ENCODE measurements around the gene FCER2.

FCER2 gene

GRCh38 chr19:7654401-7654800, 47.5 kb downstream of the FCER2 start:
- no peak for DNase-seq

- DNase-seq = peak in 55 of 58 donors; percentile 10 to 85 (median 52)
These were observed 49.8 kb downstream of the FCER2 start for GRCh38 chr19:7652061-7652641.

- DNase-seq = no peak
These were observed 51.8 kb downstream of the FCER2 start for GRCh38 chr19:7650148-7650547.

GRCh38 chr19:7648265-7649014, 53.5 kb downstream of the FCER2 start:
- DNase-seq = no peak

GRCh38 chr19:7647156-7647555, 54.8 kb downstream of the FCER2 start:
- no peak for DNase-seq

- no peak for DNase-seq
These were observed 55.6 kb downstream of the FCER2 start for GRCh38 chr19:7646426-7646700.

- no peak for DNase-seq
These were observed 56.1 kb downstream of the FCER2 start for GRCh38 chr19:7645656-7646425.

GRCh38 chr19:7645163-7645562, 56.8 kb downstream of the FCER2 start:
- DNase-seq = no peak

- DNase-seq = no peak
These were observed 57.4 kb downstream of the FCER2 start for GRCh38 chr19:7644550-7644877.

GRCh38 chr19:7643629-7644549, 58.0 kb downstream of the FCER2 start:
- peak in 1 of 58 donors; percentile 11 for DNase-seq

- no peak for DNase-seq
These were observed 58.9 kb downstream of the FCER2 start for GRCh38 chr19:7643031-7643415.

- no peak for DNase-seq
These were observed 59.5 kb downstream of the FCER2 start for GRCh38 chr19:7642295-7643030.

- DNase-seq = no peak
These were observed 60.3 kb downstream of the FCER2 start for GRCh38 chr19:7641290-7642276.

- no peak for DNase-seq
These were observed 61.1 kb downstream of the FCER2 start for GRCh38 chr19:7640803-7641202.

- DNase-seq = no peak
These were observed 62.0 kb downstream of the FCER2 start for GRCh38 chr19:7639863-7640348.

GRCh38 chr19:7638802-7639465, 63.0 kb downstream of the FCER2 start:
- no peak for DNase-seq

All from anterior cingulate cortex (tissue), 58 donors.